Stimulated activated CD4-positive, alpha-beta T cell treated with anti-CD3 and anti-CD28 coated beads, Interleukin-1b, Interleukin-23, amount 100 ng/mL, for 24 hours (primary cell): Measurements from ENCODE around the gene ECM1.

Source experiments
- DNase-seq, 4 experiments: peaks; one replicate each; pipeline ENCODE4 v3.0.0-alpha.2; 2020; ENCODE audit warnings: low read depth in 4 of 4, low spot score in 1 of 4

The ECM1 gene

GRCh38 chr1:150557813-150558212 is 49.9 kb downstream of the ECM1 start:
- no peak for DNase-seq

DNA sequence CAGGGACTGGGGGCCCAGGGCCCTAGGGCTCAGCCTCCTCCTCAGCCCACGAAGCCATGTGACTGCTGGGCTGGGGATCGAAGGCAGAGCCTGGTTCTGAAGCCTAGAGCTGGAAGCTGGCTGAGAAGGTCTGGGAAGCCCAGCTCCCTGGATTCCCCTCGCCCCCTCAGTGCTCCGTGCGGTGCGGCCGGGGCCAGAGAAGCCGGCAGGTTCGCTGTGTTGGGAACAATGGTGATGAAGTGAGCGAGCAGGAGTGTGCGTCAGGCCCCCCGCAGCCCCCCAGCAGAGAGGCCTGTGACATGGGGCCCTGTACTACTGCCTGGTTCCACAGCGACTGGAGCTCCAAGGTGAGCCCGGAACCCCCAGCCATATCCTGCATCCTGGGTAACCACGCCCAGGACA is 50.4 kb downstream of the ECM1 start:
- no peak for DNase-seq

DNA sequence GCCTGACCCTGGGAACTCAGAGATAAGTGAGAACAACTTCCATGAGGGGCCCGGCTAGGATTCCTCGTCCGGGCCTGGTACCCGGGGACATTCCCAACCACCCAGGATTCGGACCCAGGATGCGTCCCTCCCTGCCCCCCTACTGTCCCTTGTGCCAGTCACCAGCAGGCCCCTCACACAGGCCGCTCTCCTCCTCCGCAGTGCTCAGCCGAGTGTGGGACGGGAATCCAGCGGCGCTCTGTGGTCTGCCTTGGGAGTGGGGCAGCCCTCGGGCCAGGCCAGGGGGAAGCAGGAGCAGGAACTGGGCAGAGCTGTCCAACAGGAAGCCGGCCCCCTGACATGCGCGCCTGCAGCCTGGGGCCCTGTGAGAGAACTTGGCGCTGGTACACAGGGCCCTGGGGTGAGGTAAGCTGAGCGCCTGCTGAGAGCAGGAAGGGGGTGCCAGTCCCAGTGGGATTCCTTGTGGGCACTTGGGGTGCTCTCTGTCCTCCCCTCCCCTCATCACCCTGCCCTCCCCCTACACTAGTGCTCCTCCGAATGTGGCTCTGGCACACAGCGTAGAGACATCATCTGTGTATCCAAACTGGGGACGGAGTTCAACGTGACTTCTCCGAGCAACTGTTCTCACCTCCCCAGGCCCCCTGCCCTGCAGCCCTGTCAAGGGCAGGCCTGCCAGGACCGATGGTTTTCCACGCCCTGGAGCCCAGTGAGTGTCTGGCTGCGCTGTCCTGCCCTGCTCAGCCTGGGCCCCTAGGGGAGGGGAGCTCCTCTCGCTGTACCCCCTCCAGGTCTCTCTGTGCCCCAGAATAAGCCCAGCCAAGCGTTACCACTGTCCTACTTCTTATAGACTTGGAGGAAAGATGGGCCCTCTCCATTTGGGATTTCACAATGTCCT is 51.1 kb downstream of the ECM1 start:
- no peak for DNase-seq

- no peak for DNase-seq
Measured at GRCh38 chr1:150559656-150560010, 51.7 kb downstream of the ECM1 start.

- DNase-seq, result peak; percentile 59 to 70 (median 63)
Measured at GRCh38 chr1:150560011-150560438, 52.1 kb downstream of the ECM1 start.

- peak; percentile 58 to 79 (median 75) for DNase-seq
Measured at GRCh38 chr1:150560576-150561253, 52.8 kb downstream of the ECM1 start.

- DNase-seq, result peak in 2 of 4 experiments; percentile 46 to 66
Measured at GRCh38 chr1:150561254-150561973, 53.5 kb downstream of the ECM1 start.

DNA sequence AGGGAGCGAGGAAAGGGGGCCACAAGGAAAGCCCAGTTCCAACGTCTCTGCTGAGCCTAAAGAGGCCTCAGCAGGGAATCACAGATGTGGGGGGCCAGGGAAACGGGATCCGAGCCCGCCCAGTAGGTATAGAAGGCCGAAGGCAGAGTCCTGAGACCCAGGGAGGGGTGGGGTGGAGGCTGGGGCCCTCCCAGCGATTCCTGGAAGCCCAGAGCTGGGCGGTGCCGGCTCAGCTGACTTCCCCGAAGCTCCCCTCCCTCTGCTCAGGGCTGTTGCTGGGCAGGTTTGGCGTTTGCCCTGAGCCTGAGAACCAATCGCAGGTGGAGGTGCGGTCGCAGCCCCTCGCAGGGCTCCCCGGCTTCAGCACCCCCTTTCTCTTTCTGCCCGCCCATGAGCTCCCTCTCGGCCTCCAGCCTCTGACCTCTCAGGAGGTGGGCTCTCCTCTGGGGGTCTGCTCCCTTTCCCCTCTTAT is 54.1 kb downstream of the ECM1 start:
- DNase-seq, result peak; percentile 70 to 86 (median 77)

- peak; percentile 45 to 77 (median 60) for DNase-seq
Measured at GRCh38 chr1:150562446-150563339, 54.8 kb downstream of the ECM1 start.
